ENCODE data around the gene RAPGEF5. TPM values are rescaled to one million over a fixed set of nuclear protein-coding genes. Genes with fewer than 3 reads are reported as not detected.
A peak's percentile ranks its signal among the peaks of the same experiment; 100 is the strongest.

Gene RAPGEF5
- total RNA-seq, 1 experiment from 2014 or later, result 13.3 TPM

GRCh38 chr7:22138106-22138505 lies 218.8 kb downstream of the RAPGEF5 start:
- Histone ChIP-seq H4K20me1 (ENCODE audit: control insufficient read depth, insufficient read depth, insufficient read length) (no peaks in the 10 kb centered on the region), H3K27ac (ENCODE audit: insufficient read length, low read depth, low read length) (no peak overlapping the region), H3K9ac (ENCODE audit: extremely low read depth, insufficient read length, low read length) (no peak overlapping the region), H3K23me2 (ENCODE audit: insufficient read length, low read depth, low read length, poor library complexity, severe bottlenecking) (no peaks in the 10 kb centered on the region), H2AK5ac (ENCODE audit: insufficient read length, low read length) (no peak overlapping the region), H3K4me1 (ENCODE audit: insufficient read depth, low read length) (peaks cover 7% of the 10 kb centered on the region; the same call in 1 of the 2 replicates), H3K4me2 (ENCODE audit: insufficient read depth, insufficient read length, low read length) (no peak overlapping the region), H3K4ac (ENCODE audit: low read depth, low read length) (no peak overlapping the region), H2BK20ac (ENCODE audit: low read depth, low read length, poor library complexity, severe bottlenecking) (no peak overlapping the region), H3K14ac (ENCODE audit: insufficient read depth, low read length) (no peak overlapping the region), H2BK15ac (ENCODE audit: low read depth, low read length) (no peak overlapping the region), H4K5ac (ENCODE audit: insufficient read length, low read depth, low read length) (no peak overlapping the region), H2BK5ac (ENCODE audit: insufficient read length, low read length) (no peak overlapping the region), H3K27me3 (ENCODE audit: insufficient read depth, low read length) (no peaks in the 10 kb centered on the region), H3K18ac (ENCODE audit: insufficient read length, low read depth, low read length) (no peak overlapping the region), H3T11ph (ENCODE audit: low read length) (no peak overlapping the region), H2BK120ac (ENCODE audit: low read depth, low read length, poor library complexity, severe bottlenecking) (no peak overlapping the region), H3K79me1 (ENCODE audit: insufficient read depth, low read depth, low read length, poor library complexity, severe bottlenecking) (no peaks in the 10 kb centered on the region), H4K91ac (ENCODE audit: insufficient read length, low read depth, low read length) (no peak overlapping the region), H2AFZ (ENCODE audit: low read length) (no peak overlapping the region), H3K23ac (ENCODE audit: insufficient read length, low read depth, low read length) (no peak overlapping the region), H3K9me3 (ENCODE audit: control insufficient read depth, low read depth, low read length) (no peaks in the 10 kb centered on the region), H4K8ac (replicated peaks; ENCODE audit: insufficient read length, low read depth, low read length) (no peak overlapping the region), H3K56ac (ENCODE audit: insufficient read length, low read depth, low read length) (no peak overlapping the region), H2BK12ac (ENCODE audit: insufficient read length, low read depth, low read length) (no peak overlapping the region), H3K79me2 (ENCODE audit: insufficient read depth, low read length) (no peaks in the 10 kb centered on the region)
- WGBS (ENCODE audit: extremely low coverage, insufficient read length, low lambda C conversion rate), result no CpG with 5 or more reads among the region's 5 CpGs
- H3K4me1 Mint-ChIP-seq, result peaks cover 41 to 43% of the 10 kb centered on the region in 2 experiments
- no peak for TF ChIP-seq CTCF (conservative IDR thresholded peaks at IDR 0.05)
- H3K4me3 Mint-ChIP-seq, result no peak overlapping the region
- H3K9me3 Mint-ChIP-seq, result no peaks in the 10 kb centered on the region; a peak in 1 of 5 replicates
- peaks cover 26 to 30% (median 28%) of the 10 kb centered on the region in 3 experiments for H3K36me3 Mint-ChIP-seq (ENCODE audit: insufficient read depth in 1 of 3, low read depth in 3 of 3)
- peak overlapping the region in 2 of 3 experiments; percentile 29 to 56; a peak in 2 of 7 replicates for H3K27ac Mint-ChIP-seq
- DNase-seq, result no peak
- no peaks in the 10 kb centered on the region for H3K27me3 Mint-ChIP-seq (ENCODE audit: low read depth)

All from H9 (cell line).